OCI-LY7 (cell line): ENCODE data around the gene BCL11A. TPM values are rescaled to one million over a fixed set of nuclear protein-coding genes. Genes with fewer than 3 reads are reported as not detected.

Experiments
- BruUV-seq: library from RNA; stranded (reverse); fragments of 400-500 nt; replicated peaks from 2 replicates; lab custom pipeline; 2021; lab: Mats Ljungman, UMichigan
- CTCF ChIA-PET: fragments of 300-600 bp; sonication (Branson Sonifier 250); formaldehyde crosslinking; loops from one replicate; lab custom pipeline; 2022; ENCODE audit warnings: antibody characterized with exemption; ENCODE audit not compliant: unreplicated experiment; lab: Charles Lee
- POLR2A ChIA-PET: fragments of 300-600 bp; sonication (Branson Sonifier 250); formaldehyde crosslinking; loops from one replicate; lab custom pipeline; 2022; ENCODE audit warnings: antibody characterized with exemption; lab: Charles Lee
- DNase-seq: peaks from one replicate; pipeline ENCODE4 v3.0.0-alpha.2; 2015; ENCODE audit warnings: low spot score
- H2AFZ ChIP-seq: fragments of 200-600 bp; sonication (generic), shearing (Covaris generic); 2 replicates; pipeline ENCODE4 v1.6.1; 2014; ENCODE audit warnings: mild to moderate bottlenecking, antibody characterized with exemption, low read length, moderate library complexity
- H3K27ac ChIP-seq: fragments of 200-600 bp; sonication (generic); 2 replicates; pipeline ENCODE4 v1.5.1; 2014; ENCODE audit warnings: mixed run types, low read depth, mild to moderate bottlenecking, moderate library complexity, low read length, inconsistent platforms; ENCODE audit not compliant: poor library complexity, severe bottlenecking
- H3K36me3 ChIP-seq: fragments of 200-600 bp; sonication (generic); 2 replicates; pipeline ENCODE4 v1.6.1; 2014; ENCODE audit warnings: mild to moderate bottlenecking, antibody characterized with exemption, low read length, moderate library complexity, mixed read lengths; ENCODE audit not compliant: insufficient read depth
- H3K4me1 ChIP-seq: fragments of 200-600 bp; sonication (generic); 2 replicates; pipeline ENCODE4 v1.5.1; 2014; ENCODE audit warnings: mild to moderate bottlenecking, low read length; ENCODE audit not compliant: insufficient read depth, poor library complexity, severe bottlenecking
- H3K4me2 ChIP-seq: fragments of 200-600 bp; sonication (generic); 2 replicates; pipeline ENCODE4 v1.6.1; 2014; ENCODE audit warnings: mild to moderate bottlenecking, low read length
- H3K4me3 ChIP-seq: fragments of 200-600 bp; sonication (generic); 2 replicates; pipeline ENCODE4 v1.5.1; 2014; ENCODE audit warnings: mild to moderate bottlenecking, low read depth, low read length; ENCODE audit not compliant: poor library complexity, severe bottlenecking
- H3K79me2 ChIP-seq: fragments of 200-600 bp; sonication (generic); 2 replicates; pipeline ENCODE4 v1.6.1; 2016; ENCODE audit warnings: low read depth, mild to moderate bottlenecking, low read length, moderate library complexity, mixed read lengths; ENCODE audit not compliant: insufficient read depth
- H3K9me2 ChIP-seq: fragments of 200-600 bp; sonication (generic); 2 replicates; pipeline ENCODE4 v1.6.1; 2016; ENCODE audit warnings: mild to moderate bottlenecking, low read length, mixed read lengths; ENCODE audit not compliant: insufficient read depth
- H3K9me3 ChIP-seq: fragments of 200-600 bp; sonication (generic); 2 replicates; pipeline ENCODE4 v1.6.1; 2014; ENCODE audit warnings: mild to moderate bottlenecking, mixed run types, low read length, mixed read lengths
- H4K20me1 ChIP-seq: fragments of 200-600 bp; sonication (generic); 2 replicates; pipeline ENCODE4 v1.6.1; 2014; ENCODE audit warnings: mild to moderate bottlenecking, antibody characterized with exemption, low read length, moderate library complexity, mixed read lengths; ENCODE audit not compliant: insufficient read depth
- EZH2phosphoT487 ChIP-seq: fragments of 200-600 bp; sonication (generic); IDR thresholded peaks from 2 replicates; pipeline ENCODE4 v1.6.1; 2018; ENCODE audit warnings: low read depth, borderline replicate concordance, mild to moderate bottlenecking, mixed run types, antibody characterized with exemption, low read length, moderate library complexity, mixed read lengths
- intact Hi-C: fragments of 100-400 bp; cut with micrococcal nuclease; formaldehyde crosslinking; loops from one replicate; pipeline ENCODE4 v1.10.0; 2022; ENCODE audit not compliant: unreplicated experiment
- total RNA-seq, 2 experiments: library from RNA; depleted of rRNA in 1 of 2; stranded (reverse); fragments of >200 nt in 1 of 2; shearing (Covaris generic) in 1 of 2; gene quantifications; 2 replicates each; pipeline ENCODE4 v1.2.3, GENCODE V29; 2014 to 2022
- TF ChIP-seq, protein P1 (sequence below): fragments of 200-600 bp; sonication (generic); conservative IDR thresholded peaks from 2 replicates; pipeline ENCODE4 v1.5.1; 2014; ENCODE audit warnings: mild to moderate bottlenecking, antibody characterized with exemption, low read length, moderate library complexity, mixed read lengths

Gene BCL11A
- total RNA-seq, 2 experiments from 2014 or later, result 64.3 to 167 TPM

DNA sequence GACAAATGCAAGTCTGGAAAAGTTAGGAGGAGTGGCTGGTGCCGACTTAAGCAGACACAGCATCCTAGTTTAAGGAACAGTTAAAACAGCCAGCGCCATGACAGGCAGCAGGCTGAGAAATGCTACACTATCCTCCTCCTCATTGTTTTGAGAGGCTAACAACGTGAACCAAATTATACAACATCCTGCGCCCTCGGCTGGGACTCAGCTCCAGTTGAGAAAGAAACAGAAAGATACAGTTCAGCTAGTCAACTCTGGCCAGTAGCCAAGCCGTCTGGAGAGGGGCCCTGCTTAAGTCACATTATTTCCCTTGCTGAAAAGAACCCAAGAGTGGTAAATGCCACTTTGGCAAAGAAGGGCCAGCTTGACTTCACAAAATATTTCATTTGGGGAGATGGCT, 90.2 kb downstream of the BCL11A start:
- no TSS peak for BruUV-seq
- no peak for DNase-seq
- Histone ChIP-seq H3K4me2 (no peak overlapping the region), H3K4me3 (no peak overlapping the region), H3K4me1 (no peaks in the 10 kb centered on the region), H3K27ac (no peak overlapping the region), H3K36me3 (peaks cover 87% of the 10 kb centered on the region), H2AFZ (no peak overlapping the region), H3K79me2 (peaks cover 29% of the 10 kb centered on the region), H3K9me2 (no peaks in the 10 kb centered on the region), H3K9me3 (no peaks in the 10 kb centered on the region), H4K20me1 (no peaks in the 10 kb centered on the region)
- POLR2A ChIA-PET, result interaction anchor here (0.6 to 1.3 kb wide), 3 partner anchors 11 to 20 kb away, joined by 3 to 4 read pairs (median 3); no protein-coding TSS in a partner anchor
- intact Hi-C loops, result no loop called here
- TF ChIP-seq EZH2phosphoT487, result no peak
- TF ChIP-seq, protein P1, sequence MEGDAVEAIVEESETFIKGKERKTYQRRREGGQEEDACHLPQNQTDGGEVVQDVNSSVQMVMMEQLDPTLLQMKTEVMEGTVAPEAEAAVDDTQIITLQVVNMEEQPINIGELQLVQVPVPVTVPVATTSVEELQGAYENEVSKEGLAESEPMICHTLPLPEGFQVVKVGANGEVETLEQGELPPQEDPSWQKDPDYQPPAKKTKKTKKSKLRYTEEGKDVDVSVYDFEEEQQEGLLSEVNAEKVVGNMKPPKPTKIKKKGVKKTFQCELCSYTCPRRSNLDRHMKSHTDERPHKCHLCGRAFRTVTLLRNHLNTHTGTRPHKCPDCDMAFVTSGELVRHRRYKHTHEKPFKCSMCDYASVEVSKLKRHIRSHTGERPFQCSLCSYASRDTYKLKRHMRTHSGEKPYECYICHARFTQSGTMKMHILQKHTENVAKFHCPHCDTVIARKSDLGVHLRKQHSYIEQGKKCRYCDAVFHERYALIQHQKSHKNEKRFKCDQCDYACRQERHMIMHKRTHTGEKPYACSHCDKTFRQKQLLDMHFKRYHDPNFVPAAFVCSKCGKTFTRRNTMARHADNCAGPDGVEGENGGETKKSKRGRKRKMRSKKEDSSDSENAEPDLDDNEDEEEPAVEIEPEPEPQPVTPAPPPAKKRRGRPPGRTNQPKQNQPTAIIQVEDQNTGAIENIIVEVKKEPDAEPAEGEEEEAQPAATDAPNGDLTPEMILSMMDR, result no peak
- CTCF ChIA-PET, result no interaction called here

DNA sequence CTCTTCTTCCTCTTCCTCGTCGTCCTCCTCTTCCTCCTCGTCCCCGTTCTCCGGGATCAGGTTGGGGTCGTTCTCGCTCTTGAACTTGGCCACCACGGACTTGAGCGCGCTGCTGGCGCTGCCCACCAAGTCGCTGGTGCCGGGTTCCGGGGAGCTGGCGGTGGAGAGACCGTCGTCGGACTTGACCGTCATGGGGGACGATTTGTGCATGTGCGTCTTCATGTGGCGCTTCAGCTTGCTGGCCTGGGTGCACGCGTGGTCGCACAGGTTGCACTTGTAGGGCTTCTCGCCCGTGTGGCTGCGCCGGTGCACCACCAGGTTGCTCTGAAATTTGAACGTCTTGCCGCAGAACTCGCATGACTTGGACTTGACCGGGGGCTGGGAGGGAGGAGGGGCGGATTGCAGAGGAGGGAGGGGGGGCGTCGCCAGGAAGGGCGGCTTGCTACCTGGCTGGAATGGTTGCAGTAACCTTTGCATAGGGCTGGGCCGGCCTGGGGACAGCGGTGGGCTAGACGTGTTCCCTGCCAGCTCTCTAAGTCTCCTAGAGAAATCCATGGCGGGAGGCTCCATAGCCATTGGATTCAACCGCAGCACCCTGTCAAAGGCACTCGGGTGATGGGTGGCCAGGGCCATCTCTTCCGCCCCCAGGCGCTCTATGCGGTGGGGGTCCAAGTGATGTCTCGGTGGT, 91.9 kb downstream of the BCL11A start:
- Histone ChIP-seq H3K9me2 (no peaks in the 10 kb centered on the region), H3K27ac (no peak overlapping the region), H3K4me3 (no peak overlapping the region), H3K36me3 (peaks cover 90% of the 10 kb centered on the region), H3K4me1 (no peaks in the 10 kb centered on the region), H2AFZ (no peak overlapping the region), H3K9me3 (no peaks in the 10 kb centered on the region), H3K4me2 (no peak overlapping the region), H4K20me1 (no peaks in the 10 kb centered on the region), H3K79me2 (peaks cover 45% of the 10 kb centered on the region)
- CTCF ChIA-PET, result no interaction called here
- intact Hi-C loops, result no loop called here
- BruUV-seq, result no TSS peak
- POLR2A ChIA-PET, result interaction anchor here (1.4 kb wide), 1 partner anchor 108 kb away, joined by 3 read pairs; no protein-coding TSS in a partner anchor
- DNase-seq, result no peak
- no peak for TF ChIP-seq EZH2phosphoT487
- TF ChIP-seq, protein P1, result no peak
